ENCODE data around the gene PPP1R16B.

DNA sequence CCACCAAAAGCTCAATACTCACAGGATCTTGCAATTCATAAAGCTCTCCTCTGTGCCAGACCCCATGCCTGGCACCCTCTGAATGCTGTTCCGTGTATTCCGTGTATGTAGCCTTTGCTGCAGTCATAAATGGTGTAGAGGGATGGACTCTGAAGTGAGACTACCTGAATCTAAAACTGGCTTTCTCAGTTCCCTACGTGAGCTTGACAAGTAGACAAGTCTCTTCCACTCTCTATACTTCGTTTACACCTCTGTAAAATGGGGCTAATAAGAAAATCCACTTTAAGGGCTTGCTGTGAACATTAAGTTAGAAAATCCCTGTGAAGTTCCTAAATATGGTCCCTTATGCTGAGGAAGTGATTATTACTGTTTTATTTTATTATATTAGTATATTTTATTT, 31.5 kb downstream of the PPP1R16B start:
- no peak for TF ChIP-seq CTCF (IDR thresholded peaks at IDR 0.05; ENCODE audit: low read depth, low read length, poor library complexity, severe bottlenecking)
- no peak for TF ChIP-seq EZH2phosphoT487 (IDR thresholded peaks at IDR 0.05; ENCODE audit: borderline replicate concordance, low read length)
